GM21367 (cell line): ENCODE results near the gene JAKMIP3.
A peak's percentile ranks its signal among the peaks of the same experiment; 100 is the strongest.

Experiments
- ATAC-seq: cut with Tn5 transposase; IDR thresholded peaks from one replicate; pipeline ENCODE4 v1.9.1; 2021; ENCODE audit not compliant: unreplicated experiment

Gene JAKMIP3

DNA sequence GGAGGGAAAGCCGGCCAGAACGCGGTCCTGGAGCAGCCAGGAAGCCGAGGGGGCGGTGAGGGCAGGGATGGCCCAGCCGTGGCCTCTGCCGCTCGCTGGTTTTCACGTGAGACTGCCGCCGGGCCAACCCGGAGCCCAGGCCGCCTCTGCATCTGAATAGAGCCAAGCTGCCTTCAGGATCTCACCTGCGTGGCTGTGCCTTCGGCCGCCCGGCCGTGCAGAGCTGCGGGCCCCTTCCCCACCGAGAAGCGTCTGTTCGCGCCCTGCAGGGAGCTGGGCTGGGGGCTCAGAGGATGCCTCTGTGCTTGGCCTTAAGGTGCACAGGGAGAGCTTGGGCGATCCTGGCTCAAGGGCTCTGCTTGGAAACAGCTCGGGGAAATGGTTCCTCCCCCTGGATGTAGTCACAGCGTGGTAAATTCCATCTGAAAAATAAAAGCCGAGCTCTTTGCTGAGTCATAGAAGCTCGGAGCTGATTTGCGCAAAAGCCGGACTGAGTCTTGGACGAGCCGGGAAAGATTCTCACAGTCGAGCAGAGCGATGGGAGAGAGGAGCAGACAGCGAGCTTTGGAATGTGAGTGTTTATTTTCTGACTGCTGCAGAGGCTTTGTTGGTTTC, at the start of gene JAKMIP3:
TSS of gene JAKMIP3 (plus strand) at position 456 of the 615 bp plus-strand sequence. CDS start 38,863 bp downstream, outside the sequence.
- no peak for ATAC-seq

DNA sequence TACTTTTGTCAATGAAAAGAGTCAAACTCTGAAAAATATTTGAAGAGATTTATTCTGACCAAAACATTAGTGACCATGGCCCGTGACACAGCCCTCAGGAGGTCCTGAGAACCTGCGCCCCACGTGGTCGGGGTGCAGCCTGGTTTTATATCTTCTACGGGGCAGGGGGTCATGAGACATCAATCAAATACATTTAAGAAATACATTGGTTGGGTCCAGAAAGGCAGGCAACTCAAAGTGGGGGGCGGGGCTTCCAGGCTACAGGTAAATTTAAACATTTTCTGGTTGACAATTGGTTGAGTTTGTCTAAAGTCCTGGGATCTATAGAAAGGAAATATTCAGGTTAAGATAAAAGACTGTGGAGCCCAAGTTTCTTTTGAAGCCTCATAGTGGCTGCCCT, 49.2 kb upstream of the JAKMIP3 start:
- no peak for ATAC-seq

DNA sequence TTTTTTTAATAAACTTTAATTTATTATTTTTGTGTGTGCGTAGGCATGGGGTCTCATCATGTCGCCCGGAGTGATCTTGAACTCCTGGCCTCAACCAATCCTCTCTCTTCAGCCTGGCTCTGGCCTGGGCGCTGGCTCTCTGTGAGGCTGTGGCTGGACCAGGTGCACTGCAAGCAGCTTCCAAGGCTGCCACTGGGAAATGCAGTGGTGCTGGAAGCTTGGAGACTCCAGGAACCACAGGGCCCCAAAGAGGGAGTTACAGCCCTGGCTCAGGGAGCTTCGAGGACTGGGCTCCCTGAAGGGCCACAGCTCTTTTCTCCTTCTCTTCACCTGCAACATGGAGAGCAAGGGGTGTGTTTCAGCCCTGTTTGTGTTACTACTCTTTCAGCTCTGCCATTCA, 47.3 kb upstream of the JAKMIP3 start:
- no peak for ATAC-seq

DNA sequence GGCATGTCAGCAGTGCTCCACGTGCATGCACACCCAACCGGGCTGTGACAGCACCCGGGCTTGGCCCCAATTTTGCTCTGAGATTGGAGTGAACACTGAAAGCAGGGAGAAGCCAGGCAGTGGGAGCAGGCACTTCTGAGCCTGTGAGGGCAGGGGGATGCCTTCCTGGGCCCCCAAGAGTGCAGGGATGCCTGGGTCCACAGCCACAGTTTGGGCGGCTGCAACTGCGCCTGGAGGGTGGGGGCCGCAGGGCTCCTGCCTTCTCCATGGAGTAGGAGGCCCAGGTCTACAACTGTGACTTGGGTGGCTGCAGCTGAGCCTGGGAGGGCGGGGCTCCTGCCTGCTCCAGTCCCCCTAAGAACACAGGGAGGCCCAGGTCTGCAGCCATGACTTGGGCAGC, 46.4 kb upstream of the JAKMIP3 start:
- ATAC-seq = no peak

DNA sequence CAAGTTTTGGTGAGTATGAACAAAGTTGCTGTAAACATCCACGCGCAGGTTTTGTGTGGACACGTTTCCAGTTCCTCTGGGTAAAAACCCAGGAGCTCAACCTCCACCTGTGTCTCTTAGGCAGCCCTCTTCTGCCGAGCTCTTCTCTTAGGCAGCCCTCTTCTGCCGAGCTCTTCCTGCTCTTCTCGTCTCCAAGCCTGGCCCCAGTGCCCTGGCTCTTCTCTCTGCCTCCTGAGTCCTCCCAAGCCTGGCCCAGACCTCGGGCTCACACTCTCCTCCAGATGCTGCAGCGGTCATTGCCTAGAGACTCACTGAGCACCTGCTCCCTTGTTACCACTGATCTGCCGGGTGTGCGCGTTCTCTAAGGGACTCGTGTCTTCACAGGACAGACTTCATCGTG, 45.3 kb upstream of the JAKMIP3 start:
- ATAC-seq = no peak

DNA sequence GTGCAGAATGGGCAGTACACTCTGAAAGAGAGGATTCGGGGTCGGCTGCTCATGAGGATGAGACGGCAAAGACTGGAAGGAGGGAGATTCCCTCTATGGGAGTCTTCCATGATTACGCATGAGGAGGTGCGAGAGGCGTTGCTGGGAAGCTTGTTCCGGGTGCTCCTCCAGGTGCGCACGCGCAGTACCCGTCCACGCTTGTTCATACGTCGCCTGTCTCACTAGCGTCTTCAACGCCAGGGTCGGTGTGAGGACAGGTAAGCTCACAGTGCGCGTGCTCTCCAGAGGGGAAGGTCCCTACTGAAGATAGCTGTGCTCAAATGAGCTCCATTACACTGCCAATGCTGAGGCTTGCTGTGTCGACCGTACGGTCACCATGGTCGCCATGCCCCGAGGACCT, 44.7 kb upstream of the JAKMIP3 start:
- ATAC-seq = no peak

DNA sequence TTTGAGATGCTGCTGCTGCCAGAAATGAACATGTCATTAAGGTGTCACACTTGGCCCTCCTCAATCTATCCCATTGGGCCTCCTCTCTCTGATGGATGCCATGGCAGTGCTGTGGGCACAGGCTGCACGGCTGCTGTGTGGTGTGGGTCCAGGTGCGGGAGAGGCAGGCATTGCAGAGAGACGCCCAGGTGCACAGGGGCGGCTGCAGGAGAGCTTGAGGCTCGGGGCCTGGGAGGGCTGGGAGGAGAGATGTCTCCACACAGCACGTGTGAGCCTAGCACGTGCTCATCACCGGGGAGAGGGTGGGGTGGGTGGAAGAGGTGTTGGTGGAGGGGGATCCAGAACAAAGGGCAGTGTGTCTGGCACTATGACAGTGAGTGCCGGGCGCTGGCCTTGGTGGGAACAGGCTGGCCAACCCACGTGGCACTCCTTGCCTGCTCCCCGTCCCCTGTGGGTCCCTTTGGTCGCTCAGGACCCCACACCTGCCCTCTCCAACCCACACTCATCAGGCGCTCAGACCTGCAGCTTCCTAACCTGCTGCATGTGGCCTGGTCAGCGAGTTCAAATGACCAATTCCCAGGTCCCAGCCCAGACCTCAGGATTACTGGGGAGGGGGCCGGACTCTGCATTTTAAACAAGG, 44.1 kb upstream of the JAKMIP3 start:
- ATAC-seq = no peak

DNA sequence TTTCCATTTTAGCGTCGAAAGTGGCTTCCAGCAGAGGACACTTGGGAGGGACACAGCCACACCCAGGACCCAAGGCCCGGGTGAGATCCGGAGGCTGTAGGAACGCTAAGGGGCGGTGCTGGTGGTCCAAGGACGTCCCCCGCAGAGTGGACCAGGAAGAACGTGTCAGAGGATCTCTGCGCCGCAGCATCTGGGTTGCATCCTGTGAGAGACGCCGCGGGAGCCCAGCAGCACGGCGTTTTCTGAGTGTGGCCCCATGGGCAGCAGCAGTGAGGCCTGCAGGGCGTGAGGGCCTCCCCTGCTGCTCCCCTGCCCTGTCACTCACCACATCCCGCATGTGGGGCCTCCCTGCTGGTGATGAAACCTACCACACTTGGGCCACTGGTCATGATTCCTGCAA, 43.5 kb upstream of the JAKMIP3 start:
- no peak for ATAC-seq

DNA sequence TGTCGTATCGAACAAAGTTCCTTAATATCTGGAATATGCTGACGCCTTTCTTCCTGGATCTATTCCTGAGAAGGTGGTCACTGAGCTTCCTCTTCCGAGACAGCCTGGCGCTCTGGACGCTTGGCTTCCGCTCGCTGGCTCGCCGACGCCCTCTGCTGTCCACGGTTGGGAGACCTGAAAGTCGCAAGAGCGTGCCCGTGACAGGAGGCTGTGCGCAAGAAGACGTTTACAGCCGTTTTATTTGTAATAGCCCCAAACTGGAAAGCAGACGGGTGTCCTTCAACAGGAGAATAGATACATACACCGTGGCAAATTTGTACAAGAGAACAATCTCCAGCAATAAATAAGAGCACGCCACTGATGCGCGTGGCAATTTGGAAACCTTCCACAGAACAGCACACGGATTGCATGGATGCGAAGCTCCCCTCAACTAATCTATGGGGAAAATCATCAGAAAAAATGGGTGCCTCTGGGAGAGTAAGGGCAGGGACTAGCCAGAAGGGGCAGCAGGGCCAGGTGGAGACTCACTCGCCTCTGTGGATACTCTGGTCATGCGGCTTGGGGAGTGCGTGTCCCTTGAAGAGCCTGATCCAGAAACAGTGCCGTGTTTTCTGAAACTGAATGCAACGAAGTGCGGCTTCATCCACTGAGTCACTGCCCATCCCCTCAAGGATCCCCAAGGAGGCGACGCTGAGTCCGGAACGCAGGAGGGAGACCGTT, 42.5 kb upstream of the JAKMIP3 start:
- ATAC-seq = peak; percentile 70

DNA sequence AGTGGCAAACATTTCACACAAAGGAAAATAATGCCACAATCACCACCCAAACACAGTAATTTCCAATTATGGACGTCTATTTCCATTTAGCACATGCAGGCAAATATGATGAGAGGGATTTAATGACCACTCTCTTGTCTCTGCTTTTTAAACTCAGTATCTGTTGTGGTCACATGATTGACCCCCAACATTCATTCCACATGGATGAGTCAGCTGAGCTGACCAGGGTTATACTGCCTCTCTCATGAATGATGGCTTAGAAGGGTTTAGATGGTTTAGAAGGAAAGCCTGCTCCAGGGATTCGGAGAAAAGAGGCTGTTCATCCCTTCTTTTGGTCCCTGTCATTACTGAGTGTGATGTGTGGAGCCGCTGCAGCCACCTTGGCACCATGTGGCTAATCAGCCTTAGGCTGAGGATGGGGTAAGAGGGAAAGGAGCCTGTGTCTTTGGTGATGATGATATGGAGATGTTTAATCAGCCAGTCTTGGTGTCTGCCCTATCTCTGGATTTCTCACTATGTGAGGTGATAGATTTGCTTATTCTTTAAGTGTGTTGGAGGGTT, 38.2 kb upstream of the JAKMIP3 start:
- ATAC-seq = no peak

DNA sequence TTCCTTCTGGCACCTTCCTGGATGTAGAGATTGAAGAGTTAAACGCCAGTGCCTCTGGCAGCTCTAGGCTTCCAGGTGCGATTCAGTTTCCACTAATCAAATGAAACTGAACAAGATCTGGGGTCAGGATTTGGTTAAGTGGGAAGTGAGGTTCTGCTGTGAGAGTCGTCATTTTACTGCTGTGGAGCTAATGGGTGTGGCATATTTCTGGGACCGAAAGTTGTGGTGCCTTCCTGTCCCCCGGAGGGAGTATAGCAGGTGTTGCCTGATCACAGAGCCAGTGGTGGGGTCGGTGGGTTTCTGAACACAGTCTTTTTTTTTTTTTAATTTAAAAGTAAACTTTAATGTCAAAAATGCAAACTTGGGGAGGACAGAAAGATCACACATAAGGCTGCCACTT, 37.0 kb upstream of the JAKMIP3 start:
- no peak for ATAC-seq

DNA sequence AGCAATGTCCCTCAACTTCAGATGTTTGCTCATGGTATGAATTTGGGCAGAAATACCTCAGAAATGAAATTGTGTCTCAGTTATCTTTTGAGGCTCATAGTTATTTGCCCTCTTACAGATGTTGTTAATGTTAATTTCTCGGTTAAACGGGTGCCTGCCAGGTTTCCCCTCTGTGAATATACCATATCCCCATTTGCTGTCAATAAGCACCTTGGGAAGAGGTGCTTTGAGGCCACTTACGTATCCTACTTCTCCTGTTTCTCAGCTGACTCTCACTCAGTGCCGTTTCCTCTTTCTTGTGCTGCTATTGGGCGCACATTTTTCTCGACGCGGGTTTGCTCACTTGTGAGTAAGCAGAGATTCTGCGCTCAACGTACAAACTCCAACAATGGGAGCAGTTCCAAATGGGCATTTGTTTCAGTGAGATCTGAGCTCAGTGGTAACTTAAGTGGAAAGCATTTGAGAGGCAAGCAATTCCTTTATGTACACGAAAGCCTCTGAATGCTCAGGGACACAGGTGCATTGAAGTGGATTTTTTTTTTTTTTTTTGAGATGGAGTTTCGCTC, 34.8 kb upstream of the JAKMIP3 start:
- ATAC-seq = no peak

DNA sequence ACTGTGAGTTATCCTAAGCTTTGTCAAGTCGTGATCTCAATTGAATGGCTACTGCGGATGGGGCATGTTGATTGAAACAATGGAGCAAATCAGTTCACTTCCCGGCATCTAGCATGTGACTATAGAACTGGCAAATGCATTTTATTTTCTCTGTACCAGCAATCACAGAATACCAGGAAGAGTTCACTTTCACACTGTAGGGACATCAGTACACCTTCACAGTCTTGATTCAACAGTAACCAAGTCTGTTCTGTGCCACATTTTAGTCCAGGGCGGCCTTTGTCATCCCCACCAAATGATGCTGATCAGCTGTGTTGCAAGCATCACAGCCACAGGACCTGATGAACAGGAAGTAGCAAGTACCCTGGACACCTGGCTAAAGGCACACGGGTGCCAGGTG, 32.1 kb upstream of the JAKMIP3 start:
- ATAC-seq = no peak

DNA sequence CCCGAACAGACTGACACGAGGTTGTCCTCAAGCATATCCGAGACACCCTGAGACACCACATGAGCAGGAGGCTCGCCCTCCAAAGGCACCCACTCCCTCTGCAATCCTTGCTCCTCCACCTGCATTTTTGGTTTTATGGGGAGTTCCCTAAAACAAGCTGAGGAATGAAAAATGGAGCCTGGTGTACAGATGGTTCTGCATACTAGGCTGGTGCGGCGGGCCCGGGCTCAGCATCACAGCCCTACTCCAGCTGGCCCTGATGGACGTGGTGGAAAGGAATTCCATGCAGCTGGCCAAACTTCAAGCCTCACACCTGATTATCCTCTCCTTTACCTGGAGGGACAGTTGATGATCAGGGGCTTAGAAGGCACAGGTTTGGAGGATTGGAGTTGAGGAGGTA, 30.3 kb upstream of the JAKMIP3 start:
- ATAC-seq = no peak

DNA sequence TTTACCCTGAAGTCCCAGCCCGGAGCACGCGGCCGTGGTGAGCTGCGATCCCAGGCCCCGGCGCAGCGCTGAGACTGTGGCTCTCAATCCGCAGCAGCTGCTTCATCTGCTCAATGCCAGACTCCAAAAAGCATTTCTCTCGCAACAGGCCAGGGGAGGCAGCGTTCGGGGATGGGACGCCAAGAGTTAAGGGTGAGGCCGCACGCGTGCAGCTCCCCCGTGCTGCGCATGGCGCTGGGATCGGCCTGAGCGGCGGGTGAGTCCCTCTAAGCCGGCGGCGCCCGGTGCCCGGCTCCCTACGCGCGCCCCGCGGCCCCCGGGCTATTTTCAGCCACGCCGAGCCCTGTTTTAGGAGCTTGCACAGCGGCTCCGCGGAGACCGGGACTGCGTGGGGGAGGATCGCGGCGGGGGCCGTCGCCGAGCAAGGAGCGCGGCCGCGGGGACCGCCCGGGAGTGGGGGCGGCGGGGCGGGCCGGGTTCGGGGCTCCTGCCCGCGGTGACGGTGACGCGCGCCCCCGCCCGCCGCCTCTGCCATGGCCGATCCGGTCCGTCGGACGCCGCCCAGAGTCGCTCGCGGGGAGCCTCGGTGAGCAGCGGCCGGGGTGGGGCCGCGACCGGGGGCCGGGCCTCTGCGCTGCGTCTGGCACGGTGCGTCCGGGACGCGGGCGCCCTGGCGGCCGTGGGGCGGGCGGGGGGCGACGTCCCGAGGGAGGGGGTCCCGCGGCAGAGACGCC, 29.4 kb upstream of the JAKMIP3 start:
- ATAC-seq = no peak

DNA sequence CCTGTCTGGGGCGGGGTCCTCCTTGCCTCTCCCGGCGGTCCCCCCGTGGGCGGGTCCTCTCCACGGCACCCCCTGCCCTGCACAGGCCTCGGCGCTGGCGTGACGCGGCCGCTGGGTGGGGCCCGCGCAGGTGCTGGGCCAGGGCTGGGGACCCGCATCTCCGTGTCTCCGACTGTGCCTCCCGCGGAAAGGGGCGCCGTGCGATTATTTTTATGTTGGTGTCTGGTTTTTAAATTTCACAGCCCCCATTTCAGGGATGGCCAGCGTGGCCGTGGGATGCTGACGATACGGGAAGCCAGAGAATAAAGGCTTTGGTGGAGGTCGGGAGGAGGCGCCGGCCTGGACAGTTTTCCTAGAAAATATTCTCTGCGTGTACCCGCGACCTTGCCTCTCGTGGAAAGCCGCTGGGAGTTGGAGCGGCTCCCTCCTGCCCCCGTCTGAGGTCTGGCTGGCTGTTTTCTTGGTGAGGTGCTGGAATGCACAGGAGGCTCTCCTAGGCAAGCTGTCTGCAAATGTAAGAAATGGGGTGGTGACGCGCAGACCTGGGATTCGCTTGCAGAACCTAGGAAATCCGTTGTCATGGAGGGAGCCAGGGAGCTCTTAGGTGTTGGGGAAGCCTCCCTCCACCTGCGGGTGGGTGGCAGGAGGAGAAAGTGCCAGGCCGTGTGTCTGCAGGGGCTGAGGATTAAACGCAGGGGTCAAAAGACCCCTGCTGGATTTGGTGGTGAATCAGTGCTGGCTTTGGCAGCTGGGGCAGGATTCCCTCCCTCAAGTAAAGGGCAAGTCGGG, 28.7 kb upstream of the JAKMIP3 start:
- no peak for ATAC-seq

DNA sequence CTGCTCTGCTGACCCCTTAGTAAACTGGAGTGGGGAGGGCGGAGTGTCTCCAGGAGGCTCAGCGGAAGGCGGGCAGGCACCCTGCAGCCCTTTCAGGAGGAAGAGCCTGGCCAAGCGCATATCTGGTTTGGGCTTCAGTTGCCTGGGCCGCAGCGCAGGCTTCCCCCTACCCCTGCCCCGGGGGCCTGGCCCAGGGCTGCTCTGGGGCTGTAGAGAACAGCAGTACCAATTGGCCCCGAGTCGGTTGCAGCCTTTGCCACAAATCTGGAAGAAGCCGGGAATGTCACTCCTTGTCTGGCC, 28.1 kb upstream of the JAKMIP3 start:
- ATAC-seq = no peak

DNA sequence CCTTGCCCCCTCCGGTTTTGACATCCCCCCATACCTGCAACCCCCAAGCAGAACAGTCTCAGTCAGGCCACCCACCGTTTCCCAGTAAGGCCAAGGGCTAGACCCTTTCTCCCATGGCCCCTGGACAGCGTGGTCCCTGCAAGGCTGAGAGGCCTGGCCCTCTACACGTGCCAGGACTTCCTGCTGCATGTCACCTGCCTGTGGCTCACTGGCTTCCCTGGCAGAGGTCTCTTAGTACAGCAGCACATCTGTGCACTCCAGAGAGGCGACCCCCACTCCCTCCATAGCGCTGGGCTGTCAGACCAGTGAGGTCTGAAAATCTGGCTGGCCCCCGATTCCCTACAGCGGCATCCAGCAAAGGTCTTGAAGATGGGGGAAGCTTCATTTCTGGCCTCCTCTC, 26.4 kb upstream of the JAKMIP3 start:
- no peak for ATAC-seq

DNA sequence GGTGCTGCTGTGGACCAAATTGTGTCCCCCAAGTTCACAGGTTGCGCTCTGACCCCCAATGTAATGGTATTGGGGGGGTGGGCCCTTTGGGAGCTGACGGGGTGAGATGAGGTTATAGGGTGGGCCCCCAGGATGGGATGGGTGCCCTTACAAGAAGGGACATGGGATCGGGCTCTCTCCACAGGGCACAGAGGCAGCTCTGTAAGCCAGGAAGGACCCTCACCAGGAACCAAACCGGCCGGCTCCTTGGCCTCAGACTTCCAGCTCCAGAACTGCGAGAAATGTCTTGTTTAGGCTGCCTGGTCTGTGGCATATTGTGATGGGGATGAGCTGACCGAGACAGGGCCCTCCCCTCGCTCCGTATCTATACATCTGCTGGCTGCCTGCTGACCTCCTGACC, 25.7 kb upstream of the JAKMIP3 start:
- no peak for ATAC-seq

DNA sequence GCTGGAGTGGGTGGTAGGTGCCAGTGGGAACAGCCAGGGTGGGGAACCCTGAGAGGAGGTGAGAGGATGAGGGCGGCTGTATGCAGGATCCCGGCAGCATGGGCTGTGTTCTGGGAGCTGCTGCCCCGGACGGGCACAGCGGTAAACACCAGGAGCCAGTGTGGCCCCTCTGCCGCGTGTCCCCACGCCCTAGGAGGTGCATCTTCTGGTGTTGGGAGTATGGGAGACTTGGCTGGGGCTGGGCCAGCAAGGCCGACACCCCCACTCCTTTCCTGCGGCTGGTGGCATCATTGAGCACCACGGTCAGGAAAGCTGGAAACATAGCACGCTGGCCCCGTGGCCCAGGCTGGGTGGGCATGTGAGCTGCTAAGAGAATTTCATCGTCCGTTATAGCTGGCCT, 24.4 kb upstream of the JAKMIP3 start:
- no peak for ATAC-seq
